ENCODE results near the gene BNC2.
"Not testable (repeated sequence)": the region's sequence is repeated elsewhere in the genome, so short reads cannot be mapped to it uniquely, and the experiment has no call there.

The BNC2 gene

GRCh38 chr9:16484744-16485143, 385.7 kb downstream of the BNC2 start:
- in situ Hi-C loops (cut with MboI; ENCODE audit: low sequenced_read_pairs, unreplicated experiment), result no loop called here
- no peak for TF ChIP-seq CTCF (IDR thresholded peaks at IDR 0.05; ENCODE audit: borderline replicate concordance, control extremely low read depth, extremely low read depth, insufficient read depth, missing control alignments)
- no peak for DNase-seq (ENCODE audit: low spot score)

- TF ChIP-seq CTCF (IDR thresholded peaks at IDR 0.05; ENCODE audit: borderline replicate concordance, control extremely low read depth, extremely low read depth, insufficient read depth, missing control alignments), result no peak
- in situ Hi-C loops (cut with MboI; ENCODE audit: low sequenced_read_pairs, unreplicated experiment), result no loop called here
- no peak for DNase-seq (ENCODE audit: low spot score)
These were observed 386.3 kb downstream of the BNC2 start for GRCh38 chr9:16484180-16484579.

- DNase-seq (ENCODE audit: low spot score), result no peak
- no peak for TF ChIP-seq CTCF (IDR thresholded peaks at IDR 0.05; ENCODE audit: borderline replicate concordance, control extremely low read depth, extremely low read depth, insufficient read depth, missing control alignments)
- in situ Hi-C loops (cut with MboI; ENCODE audit: low sequenced_read_pairs, unreplicated experiment), result no loop called here
These were observed 387.7 kb downstream of the BNC2 start for GRCh38 chr9:16482764-16483163.

GRCh38 chr9:16480584-16480983, 389.9 kb downstream of the BNC2 start:
- DNase-seq (ENCODE audit: low spot score); in situ Hi-C loops (cut with MboI; ENCODE audit: low sequenced_read_pairs, unreplicated experiment): not testable (repeated sequence)

GRCh38 chr9:16475996-16476395, 394.5 kb downstream of the BNC2 start:
- in situ Hi-C loops (cut with MboI; ENCODE audit: low sequenced_read_pairs, unreplicated experiment), result no loop called here
- DNase-seq (ENCODE audit: low spot score), result no peak
- TF ChIP-seq CTCF (IDR thresholded peaks at IDR 0.05; ENCODE audit: borderline replicate concordance, control extremely low read depth, extremely low read depth, insufficient read depth, missing control alignments), result no peak

GRCh38 chr9:16475257-16475656, 395.2 kb downstream of the BNC2 start:
- TF ChIP-seq CTCF (IDR thresholded peaks at IDR 0.05; ENCODE audit: borderline replicate concordance, control extremely low read depth, extremely low read depth, insufficient read depth, missing control alignments), result no peak
- in situ Hi-C loops (cut with MboI; ENCODE audit: low sequenced_read_pairs, unreplicated experiment), result no loop called here
- no peak for DNase-seq (ENCODE audit: low spot score)

- no peak for DNase-seq (ENCODE audit: low spot score)
- no peak for TF ChIP-seq CTCF (IDR thresholded peaks at IDR 0.05; ENCODE audit: borderline replicate concordance, control extremely low read depth, extremely low read depth, insufficient read depth, missing control alignments)
- in situ Hi-C loops (cut with MboI; ENCODE audit: low sequenced_read_pairs, unreplicated experiment), result no loop called here
These were observed 401.3 kb downstream of the BNC2 start for GRCh38 chr9:16469184-16469583.

Data from GM13976 (cell line).